Parathyroid adenoma (tissue), 2 donors: ENCODE measurements around the gene TAL1.

Experiments
- H2AFZ ChIP-seq: fragments of 300-600 bp; sonication (generic); one replicate; pipeline ENCODE4 v1.7.0; 2017; ENCODE audit warnings: antibody characterized with exemption, mild to moderate bottlenecking
- H3K27ac ChIP-seq: fragments of 300-600 bp; sonication (generic); one replicate; pipeline ENCODE4 v1.7.0; 2017
- H3K27me3 ChIP-seq: fragments of 300-600 bp; sonication (generic); one replicate; pipeline ENCODE4 v1.7.0; 2017; ENCODE audit warnings: low read length; ENCODE audit not compliant: control insufficient read depth, insufficient read depth
- H3K36me3 ChIP-seq: fragments of 300-600 bp; sonication (generic); one replicate; pipeline ENCODE4 v1.7.0; 2017; ENCODE audit warnings: low read length; ENCODE audit not compliant: control insufficient read depth, insufficient read depth
- H3K4me1 ChIP-seq: fragments of 300-600 bp; sonication (generic); one replicate; pipeline ENCODE4 v1.7.0; 2017; ENCODE audit warnings: control low read depth
- H3K4me2 ChIP-seq: fragments of 300-600 bp; sonication (generic); one replicate; pipeline ENCODE4 v1.7.0; 2017; ENCODE audit warnings: low read length
- H3K4me3 ChIP-seq: fragments of 300-600 bp; sonication (generic); one replicate; pipeline ENCODE4 v1.7.0; 2017; ENCODE audit warnings: low read depth, low read length
- H3K79me2 ChIP-seq: fragments of 300-600 bp; sonication (generic); one replicate; pipeline ENCODE4 v1.7.0; 2017; ENCODE audit warnings: control low read depth
- H3K9ac ChIP-seq: fragments of 300-600 bp; sonication (generic); one replicate; pipeline ENCODE4 v1.7.0; 2017; ENCODE audit warnings: mild to moderate bottlenecking
- H3K9me3 ChIP-seq: fragments of 300-600 bp; sonication (generic); one replicate; pipeline ENCODE4 v1.7.0; 2017; ENCODE audit warnings: low read length; ENCODE audit not compliant: control insufficient read depth
- TF ChIP-seq, protein P1 (sequence below): fragments of 300-600 bp; sonication (generic); IDR thresholded peaks from one replicate; pipeline ENCODE4 v1.7.0; 2017; ENCODE audit warnings: antibody characterized with exemption, mild to moderate bottlenecking
- donor health status: primary hyperparathyroidism.

The TAL1 gene

DNA sequence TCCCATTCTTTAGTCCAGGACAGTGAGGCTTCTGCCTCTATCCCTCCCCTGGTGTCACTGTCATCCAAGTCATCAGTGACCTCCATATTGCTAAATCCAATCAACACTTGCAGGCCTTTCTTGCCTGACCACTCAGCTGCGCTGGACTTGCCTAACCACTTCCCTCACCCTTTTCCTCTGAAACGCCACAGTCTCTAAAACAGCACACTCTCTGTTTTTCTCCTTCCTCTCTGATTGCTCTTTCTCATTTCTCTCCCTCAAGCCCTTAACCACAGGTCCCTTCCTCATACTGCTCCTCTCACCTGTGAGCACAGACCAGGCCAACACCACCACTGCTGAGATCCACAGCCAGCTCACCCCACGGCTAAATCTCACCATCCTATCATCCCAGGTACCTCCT lies 17.5 kb downstream of the TAL1 start:
- H3K9me3 ChIP-seq = no peaks in the 10 kb centered on the region

DNA sequence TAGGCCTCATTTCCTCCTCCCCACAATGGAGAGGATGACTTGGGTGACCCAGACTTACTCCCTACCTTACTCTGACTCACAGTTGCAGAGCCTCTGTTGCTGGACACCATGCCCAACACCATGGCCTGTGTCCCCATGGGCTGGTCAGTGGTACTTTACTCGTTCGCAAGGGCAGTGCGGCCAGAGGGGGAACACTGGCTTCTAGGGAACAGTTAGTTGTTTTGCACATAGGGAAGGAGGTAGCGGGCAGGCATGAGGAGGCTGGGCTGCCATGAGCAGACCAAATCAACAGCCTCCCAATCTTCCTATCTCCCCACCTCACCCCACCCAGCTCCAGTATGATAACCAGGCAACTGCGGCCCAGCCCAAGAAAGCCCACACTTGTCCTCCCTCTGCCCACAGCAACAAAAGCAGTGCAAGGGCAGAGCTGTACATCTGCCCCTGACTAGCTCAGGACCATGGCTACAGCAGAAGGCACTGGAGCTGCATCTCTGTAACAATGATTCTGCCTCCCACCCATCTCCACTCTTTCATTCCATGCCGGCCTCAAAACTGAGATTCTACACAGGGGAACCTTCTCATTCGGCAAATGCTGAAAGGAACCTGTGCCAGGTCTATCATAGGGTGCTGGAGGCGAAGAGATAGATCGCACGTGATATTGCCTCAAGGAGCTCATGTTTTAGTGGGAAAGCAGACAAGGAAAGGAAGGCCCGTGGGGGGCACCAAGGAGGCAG lies 18.6 kb downstream of the TAL1 start:
- Histone ChIP-seq H3K9me3 (no peaks in the 10 kb centered on the region), H3K4me2 (no peak overlapping the region), H3K27ac (no peak overlapping the region)

More for the DNA sequence above, 17.5 kb downstream of the TAL1 start:
- TF ChIP-seq, protein P1, sequence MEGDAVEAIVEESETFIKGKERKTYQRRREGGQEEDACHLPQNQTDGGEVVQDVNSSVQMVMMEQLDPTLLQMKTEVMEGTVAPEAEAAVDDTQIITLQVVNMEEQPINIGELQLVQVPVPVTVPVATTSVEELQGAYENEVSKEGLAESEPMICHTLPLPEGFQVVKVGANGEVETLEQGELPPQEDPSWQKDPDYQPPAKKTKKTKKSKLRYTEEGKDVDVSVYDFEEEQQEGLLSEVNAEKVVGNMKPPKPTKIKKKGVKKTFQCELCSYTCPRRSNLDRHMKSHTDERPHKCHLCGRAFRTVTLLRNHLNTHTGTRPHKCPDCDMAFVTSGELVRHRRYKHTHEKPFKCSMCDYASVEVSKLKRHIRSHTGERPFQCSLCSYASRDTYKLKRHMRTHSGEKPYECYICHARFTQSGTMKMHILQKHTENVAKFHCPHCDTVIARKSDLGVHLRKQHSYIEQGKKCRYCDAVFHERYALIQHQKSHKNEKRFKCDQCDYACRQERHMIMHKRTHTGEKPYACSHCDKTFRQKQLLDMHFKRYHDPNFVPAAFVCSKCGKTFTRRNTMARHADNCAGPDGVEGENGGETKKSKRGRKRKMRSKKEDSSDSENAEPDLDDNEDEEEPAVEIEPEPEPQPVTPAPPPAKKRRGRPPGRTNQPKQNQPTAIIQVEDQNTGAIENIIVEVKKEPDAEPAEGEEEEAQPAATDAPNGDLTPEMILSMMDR = no peak
- H3K9ac ChIP-seq = no peak overlapping the region
- H3K36me3 ChIP-seq = no peaks in the 10 kb centered on the region
- H3K27ac ChIP-seq = no peak overlapping the region
- no peaks in the 10 kb centered on the region for H3K4me1 ChIP-seq
- H2AFZ ChIP-seq = no peak overlapping the region
- no peak overlapping the region for H3K4me2 ChIP-seq
- H3K27me3 ChIP-seq = no peaks in the 10 kb centered on the region
- H3K4me3 ChIP-seq = no peak overlapping the region
- no peaks in the 10 kb centered on the region for H3K79me2 ChIP-seq

DNA sequence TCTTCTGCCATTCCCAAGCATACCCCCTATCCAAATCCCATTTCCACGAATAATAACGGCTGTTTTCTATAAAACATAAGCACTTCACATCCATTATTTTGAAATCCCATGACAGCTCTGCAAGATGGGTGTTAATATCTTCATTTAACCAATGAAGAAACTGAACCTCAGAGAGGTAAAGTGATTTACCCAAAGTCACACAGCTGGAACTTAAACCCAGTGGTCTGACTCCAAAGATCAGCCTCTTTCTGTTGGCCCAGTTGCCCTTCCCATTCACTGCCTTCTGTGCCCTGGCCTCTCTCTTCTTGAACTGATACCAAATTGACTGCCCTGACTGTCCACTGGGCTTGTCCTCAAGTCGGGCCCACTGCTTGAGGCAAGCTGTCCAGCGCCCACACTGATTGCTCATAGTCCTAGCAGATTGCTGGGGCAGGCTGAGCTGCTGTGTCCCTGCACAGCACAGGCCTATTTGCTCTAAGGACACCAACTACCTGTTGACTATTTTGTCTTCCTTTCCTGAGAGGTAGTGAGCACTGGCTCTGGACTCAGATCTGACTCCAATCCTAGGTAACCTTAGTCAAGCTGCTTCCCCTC lies 19.3 kb downstream of the TAL1 start:
- Histone ChIP-seq H3K27me3 (no peaks in the 10 kb centered on the region), H3K9me3 (no peaks in the 10 kb centered on the region), H3K4me3 (no peak overlapping the region), H3K4me1 (no peaks in the 10 kb centered on the region), H3K27ac (no peak overlapping the region), H3K36me3 (no peaks in the 10 kb centered on the region), H2AFZ (no peak overlapping the region), H3K9ac (no peak overlapping the region), H3K79me2 (no peaks in the 10 kb centered on the region), H3K4me2 (no peak overlapping the region)
- TF ChIP-seq, protein P1 = no peak

More for the DNA sequence above, 18.6 kb downstream of the TAL1 start:
- H3K4me3 ChIP-seq = no peak overlapping the region
- H3K79me2 ChIP-seq = no peaks in the 10 kb centered on the region
- H2AFZ ChIP-seq = no peak overlapping the region
- H3K9ac ChIP-seq = no peak overlapping the region
- no peaks in the 10 kb centered on the region for H3K27me3 ChIP-seq
- TF ChIP-seq, protein P1 = no peak
- no peaks in the 10 kb centered on the region for H3K36me3 ChIP-seq
- no peaks in the 10 kb centered on the region for H3K4me1 ChIP-seq

DNA sequence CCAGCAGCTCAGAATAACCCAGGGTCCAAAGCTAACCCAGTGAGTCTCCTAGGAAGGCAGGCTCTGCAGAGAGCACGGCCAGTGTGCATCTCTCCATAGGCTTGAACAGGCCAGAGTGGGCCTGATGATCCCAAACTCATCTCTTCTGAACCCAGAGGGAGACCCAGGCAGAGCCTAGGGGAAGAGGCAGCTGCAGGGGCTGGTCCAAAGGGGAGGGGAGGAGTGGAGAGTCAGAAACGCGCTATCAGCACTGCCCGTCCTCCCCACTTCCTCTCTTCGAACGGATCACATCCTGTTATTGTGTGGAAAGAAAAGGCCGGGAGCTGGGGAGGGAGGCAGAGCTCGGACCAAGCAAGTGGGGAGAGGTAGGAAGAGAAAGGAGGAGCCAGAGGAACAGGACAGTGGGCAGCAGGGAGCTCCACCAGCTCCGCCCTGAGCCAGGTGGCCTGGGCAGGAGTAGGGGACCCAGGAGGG lies 20.2 kb downstream of the TAL1 start:
- Histone ChIP-seq H3K27ac (peak overlapping the region; percentile 42), H3K4me1 (no peaks in the 10 kb centered on the region), H3K9me3 (no peaks in the 10 kb centered on the region)

More for the DNA sequence above, 20.2 kb downstream of the TAL1 start:
- no peaks in the 10 kb centered on the region for H3K27me3 ChIP-seq
- TF ChIP-seq, protein P1 = no peak
- no peaks in the 10 kb centered on the region for H3K36me3 ChIP-seq
- no peak overlapping the region for H3K4me3 ChIP-seq
- H3K9ac ChIP-seq = no peak overlapping the region
- H3K79me2 ChIP-seq = no peaks in the 10 kb centered on the region
- H2AFZ ChIP-seq = no peak overlapping the region
- H3K4me2 ChIP-seq = no peak overlapping the region
